NCI-H526 (cell line): ENCODE results near the gene NUBP2.

Experiments
- DNase-seq, 2 experiments: peaks; one replicate each; lab custom pipeline; 2025; lab: John Stamatoyannopoulos, UW

NUBP2 gene

DNA sequence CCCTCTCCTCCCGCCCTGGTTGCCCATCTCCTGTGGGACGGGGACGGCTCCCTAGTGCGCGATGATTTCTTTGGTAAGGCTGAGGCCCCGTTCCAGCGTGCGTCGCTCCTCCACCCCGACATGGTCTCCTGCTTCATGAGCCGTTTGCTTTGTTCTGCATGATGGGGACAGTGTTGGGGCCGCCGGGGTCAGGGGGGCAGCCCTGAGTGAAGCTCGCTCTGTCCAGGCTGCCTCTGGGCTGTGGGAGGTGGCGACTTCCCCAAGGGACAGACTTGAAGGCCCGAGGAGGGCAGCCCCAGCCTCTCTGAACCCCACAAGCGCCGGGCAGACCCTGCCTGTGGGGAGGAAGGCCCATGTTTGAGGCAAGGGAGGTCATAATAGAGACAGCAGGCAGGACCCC, 23.8 kb upstream of the NUBP2 start:
- DNase-seq = no peak

GRCh38 chr16:1759511-1759910, 23.2 kb upstream of the NUBP2 start:
- DNase-seq = no peak

GRCh38 chr16:1760911-1761310, 21.8 kb upstream of the NUBP2 start:
- DNase-seq = no peak

GRCh38 chr16:1761751-1762150, 21.0 kb upstream of the NUBP2 start:
- no peak for DNase-seq

DNA sequence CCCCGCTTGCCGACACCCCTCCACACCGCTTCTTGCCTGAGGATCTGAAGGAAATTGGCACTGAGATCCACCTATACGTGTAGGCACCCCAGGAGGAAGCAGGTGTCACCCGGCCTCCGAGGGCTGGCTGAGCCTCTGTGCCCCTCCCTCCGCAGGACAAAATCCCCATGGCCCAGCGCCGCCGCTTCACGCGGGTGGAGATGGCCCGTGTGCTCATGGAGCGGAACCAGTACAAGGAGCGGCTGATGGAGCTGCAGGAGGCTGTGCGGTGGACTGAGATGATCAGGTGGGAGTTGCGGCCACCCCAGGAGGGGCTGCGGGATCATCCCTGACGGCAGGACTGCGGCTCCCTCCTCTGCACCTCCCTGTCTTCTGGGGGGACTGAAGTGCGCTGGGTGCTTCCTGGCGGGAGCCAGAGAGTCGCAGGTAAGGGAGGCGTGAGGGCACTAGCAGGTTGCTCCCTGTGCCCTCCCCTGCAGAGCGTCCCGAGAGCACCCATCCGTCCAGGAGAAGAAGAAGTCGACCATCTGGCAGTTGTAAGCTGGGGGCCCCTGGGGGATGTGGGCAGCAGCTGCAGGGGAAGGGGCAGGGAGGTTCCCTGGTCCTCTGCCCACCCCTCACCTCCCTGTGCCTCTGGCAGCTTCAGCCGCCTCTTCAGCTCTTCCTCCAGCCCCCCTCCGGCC, 20.4 kb upstream of the NUBP2 start:
- DNase-seq = no peak

- DNase-seq = no peak
Observed at GRCh38 chr16:1762879-1763520, 19.8 kb upstream of the NUBP2 start.

DNA sequence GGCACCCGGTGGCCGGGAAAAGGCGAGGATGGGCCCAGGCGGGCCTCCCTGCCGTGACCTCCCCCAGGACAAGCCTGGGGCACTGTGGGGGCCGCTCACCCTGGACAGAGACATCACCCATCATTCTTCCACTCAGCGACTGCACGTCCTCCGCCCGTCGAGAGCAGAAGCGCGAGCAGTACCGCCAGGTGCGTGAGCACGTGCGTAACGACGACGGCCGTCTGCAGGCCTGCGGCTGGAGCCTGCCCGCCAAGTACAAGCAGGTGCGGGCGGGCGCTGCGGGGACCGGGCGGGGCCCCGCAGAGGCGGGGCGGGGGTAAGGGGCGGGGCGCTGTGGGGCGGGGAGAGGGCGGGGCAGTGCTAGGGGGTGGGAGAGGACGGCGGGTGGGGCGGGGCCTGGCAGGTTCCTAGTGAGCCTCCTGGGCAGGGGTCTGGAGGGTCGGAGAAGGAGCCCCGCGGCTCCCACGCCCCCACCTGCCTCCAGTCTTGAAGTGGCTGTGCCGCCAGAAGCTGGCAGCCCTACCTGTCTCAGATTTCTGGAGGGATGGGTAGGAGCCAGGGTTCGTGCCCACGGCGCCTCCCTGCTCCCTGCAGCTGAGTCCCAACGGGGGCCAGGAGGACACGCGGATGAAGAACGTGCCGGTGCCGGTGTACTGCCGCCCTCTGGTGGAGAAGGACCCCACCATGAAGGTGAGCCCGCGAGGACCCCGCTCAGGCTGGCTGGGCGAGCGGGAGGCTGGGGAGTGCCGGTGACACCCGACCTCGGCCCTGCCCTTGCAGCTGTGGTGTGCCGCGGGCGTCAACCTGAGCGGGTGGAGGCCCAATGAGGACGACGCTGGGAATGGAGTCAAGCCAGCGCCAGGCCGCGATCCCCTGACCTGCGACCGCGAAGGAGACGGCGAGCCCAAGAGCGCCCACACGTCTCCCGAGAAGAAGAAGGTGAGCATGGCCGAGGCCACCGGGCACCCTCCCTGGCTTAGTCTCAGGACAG, 18.9 kb upstream of the NUBP2 start:
- DNase-seq = peak; percentile 42 to 62

- no peak for DNase-seq
Observed at GRCh38 chr16:1764971-1765370, 17.8 kb upstream of the NUBP2 start.

DNA sequence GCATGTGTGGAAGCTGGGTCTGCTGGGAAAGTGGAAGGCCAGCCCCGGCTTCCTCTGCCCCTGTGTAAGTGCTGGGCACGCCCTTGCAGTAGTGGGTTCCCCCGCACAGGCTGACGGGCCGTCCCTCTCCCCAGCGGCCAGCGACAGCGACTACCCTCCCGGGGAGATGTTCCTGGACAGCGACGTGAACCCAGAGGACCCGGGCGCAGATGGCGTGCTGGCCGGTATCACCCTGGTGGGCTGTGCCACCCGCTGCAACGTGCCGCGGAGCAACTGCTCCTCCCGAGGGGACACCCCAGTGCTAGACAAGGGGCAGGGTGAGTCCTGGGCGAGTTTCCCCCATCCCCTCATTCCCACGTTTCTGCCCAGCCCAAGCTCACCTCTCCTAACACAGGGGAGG, 16.9 kb upstream of the NUBP2 start:
- DNase-seq = no peak

- DNase-seq = no peak
Observed at GRCh38 chr16:1766231-1766630, 16.5 kb upstream of the NUBP2 start.

DNA sequence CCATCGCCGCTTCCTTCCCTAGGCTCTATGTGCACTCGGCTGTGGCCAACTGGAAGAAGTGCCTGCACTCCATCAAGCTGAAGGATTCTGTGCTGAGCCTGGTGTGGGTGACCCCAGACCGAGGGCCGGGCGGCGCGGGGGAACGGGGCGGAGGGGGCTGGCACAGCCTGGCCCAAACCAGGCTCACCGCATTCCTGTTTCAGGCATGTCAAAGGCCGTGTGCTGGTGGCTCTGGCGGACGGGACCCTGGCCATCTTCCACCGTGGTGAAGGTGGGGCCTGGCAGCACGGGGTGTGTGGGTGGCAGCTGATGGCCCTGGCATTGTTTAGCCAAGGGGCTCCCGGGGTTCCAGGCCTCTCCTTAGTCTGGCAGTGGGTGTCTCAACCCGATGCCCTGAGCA, 16.1 kb upstream of the NUBP2 start:
- DNase-seq = no peak

- no peak for DNase-seq
Observed at GRCh38 chr16:1767116-1767994, 15.4 kb upstream of the NUBP2 start.

- DNase-seq = no peak
Observed at GRCh38 chr16:1768061-1768766, 14.5 kb upstream of the NUBP2 start.

- DNase-seq = no peak
Observed at GRCh38 chr16:1768767-1769401, 13.9 kb upstream of the NUBP2 start.

DNA sequence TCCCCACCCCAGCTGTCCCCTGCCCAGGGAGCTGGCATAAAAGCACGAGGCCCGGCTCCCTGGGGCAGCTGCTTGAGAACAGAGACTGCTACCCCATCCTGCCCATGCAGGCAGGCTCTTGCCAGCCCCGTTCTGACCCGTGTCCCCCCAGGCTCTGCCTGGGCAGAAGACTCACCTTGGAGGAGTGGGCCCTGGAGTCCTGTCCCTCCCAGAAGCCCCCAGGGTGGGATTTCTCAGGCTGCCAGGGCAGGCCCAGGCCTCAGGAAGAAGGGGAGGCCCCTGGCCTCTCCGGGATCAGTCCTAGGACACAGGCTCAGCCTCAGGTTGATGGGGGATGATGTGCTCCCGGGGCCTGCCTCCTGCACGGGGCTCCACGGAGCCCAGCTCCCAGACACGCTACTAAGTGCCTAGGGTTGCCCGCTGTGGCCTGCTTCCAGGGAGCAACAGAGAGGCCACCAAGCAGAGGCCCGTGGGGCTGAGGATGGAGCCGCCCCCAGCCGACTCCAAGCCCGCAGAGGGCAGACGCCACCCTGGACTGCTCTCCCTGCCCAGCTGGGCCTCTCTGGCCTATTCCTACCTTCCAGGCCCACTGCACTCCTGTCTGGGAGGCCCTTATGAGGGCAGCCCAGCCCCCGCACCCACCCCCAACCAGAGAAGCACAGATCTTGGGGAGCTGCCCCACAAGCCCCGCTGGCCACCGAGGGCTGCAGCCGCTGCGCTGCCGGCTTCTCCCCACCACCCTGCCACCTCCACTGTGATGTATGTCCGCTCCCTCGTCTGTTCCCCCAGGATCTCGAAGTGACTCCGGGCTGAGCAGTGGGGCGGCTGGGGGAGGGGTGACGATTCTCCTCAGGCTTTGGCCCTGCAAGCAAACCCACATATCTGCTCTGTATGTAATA, 13.1 kb upstream of the NUBP2 start:
- no peak for DNase-seq

DNA sequence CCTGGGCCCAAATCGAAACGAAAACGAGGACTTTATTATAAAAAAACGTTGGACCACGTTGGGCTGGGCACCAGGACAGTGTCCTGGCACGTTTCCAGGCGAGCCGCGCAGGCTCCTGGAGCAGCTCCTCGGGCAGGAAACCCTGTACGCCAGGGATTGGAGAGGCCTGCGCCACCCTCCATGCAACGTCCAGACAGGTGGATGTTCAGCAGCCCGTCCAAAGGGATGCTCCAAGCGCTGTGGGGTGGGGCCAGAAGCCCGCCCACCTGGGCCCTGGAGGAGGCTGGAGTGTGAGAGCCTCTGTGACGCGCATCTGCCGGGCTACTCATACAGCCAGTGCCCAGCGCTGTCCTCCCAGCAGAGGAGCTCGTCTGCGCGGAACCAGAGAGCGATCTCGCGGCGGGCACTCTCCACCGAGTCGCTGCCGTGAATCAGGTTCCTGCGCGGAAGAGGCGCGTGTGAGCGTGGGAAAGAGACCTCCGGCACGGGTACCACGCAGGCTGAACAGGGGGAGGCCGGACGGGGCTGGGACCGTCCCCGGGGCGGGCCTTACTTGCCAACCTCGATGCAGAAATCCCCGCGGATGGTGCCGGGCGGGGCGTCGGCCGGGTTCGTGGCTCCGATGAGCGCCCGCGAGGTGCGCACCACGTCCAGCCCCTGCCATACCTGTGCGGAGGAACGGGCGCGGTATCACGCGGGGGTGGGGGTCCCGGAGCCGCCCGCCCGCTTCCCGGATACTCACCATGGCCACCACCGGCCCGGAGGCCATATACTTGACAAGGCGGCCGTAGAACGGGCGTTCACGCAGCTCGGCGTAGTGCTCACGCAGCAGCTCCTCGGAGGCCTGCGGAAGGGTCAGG, 12.2 kb upstream of the NUBP2 start:
- DNase-seq = peak; percentile 69 to 82

DNA sequence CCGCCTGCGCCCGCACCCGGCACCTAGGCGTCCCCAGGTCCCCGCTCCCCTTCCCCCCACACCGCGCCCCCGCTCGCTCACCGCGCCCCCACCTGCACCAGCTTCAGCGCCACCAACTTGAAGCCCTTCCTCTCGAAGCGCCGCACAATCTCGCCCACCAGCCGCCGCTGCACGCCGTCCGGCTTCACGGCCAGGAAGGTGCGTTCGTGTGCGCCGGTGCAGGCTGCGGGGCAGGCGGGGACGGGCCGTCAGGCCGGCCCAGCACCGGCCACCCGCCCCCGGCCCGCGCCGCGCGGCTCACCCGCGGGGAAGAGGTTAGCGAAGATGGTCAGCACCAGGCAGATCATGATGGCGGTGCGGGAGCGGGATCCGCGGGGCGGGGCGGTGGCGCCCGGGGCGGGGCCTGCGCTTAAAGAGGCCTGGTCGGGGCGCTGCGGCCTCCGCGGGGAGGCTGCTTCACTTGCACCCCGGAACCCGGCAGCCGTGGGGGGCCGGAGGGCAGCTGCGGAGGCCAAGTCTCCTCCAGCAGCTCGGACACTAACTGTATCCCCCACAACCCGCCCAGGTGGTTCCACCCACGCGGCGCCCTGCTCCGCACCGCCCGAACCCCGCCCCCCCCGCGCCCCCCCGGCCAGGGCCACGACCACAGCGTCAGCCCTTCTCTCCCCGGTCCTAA, 11.4 kb upstream of the NUBP2 start, which contains the start of gene NME3:
TSS of gene NME3 (minus strand) at position 356 of the 676 bp plus-strand sequence. CDS start at position 347, 9 bp downstream.
- peak in 1 of 2 experiments; percentile 55 for DNase-seq

GRCh38 chr16:1771864-1772361, 10.8 kb upstream of the NUBP2 start:
- DNase-seq = peak in 1 of 2 experiments; percentile 10
